DND-41 (cell line): Measurements from ENCODE around the gene AP2S1.
"Not testable (repeated sequence)": the region's sequence is repeated elsewhere in the genome, so short reads cannot be mapped to it uniquely, and the experiment has no call there.

Source experiments
- ATAC-seq: fragments of 200-7000 bp; cut with Tn5 transposase; 3 replicates; pipeline ENCODE4 v1.9.1; 2021; ENCODE audit warnings: low read depth; ENCODE audit not compliant: insufficient read depth
- DNase-seq: peaks from one replicate; pipeline ENCODE4 v3.0.0-alpha.2; 2020
- H2AFZ ChIP-seq: 2 replicates; pipeline ENCODE4 v1.6.0; 2012; ENCODE audit warnings: low read depth, low read length
- H3K27ac ChIP-seq: 2 replicates; pipeline ENCODE4 v1.5.1; 2012; ENCODE audit warnings: low read length, inconsistent platforms
- H3K27me3 ChIP-seq: fragments of 200-600 bp; sonication (generic); 2 replicates; pipeline ENCODE4 v1.6.0; 2012; ENCODE audit warnings: low read length, mild to moderate bottlenecking, inconsistent platforms; ENCODE audit not compliant: insufficient read depth, poor library complexity
- H3K36me3 ChIP-seq: 2 replicates; pipeline ENCODE4 v1.5.1; 2012; ENCODE audit warnings: low read length, inconsistent platforms; ENCODE audit not compliant: insufficient read depth
- H3K4me1 ChIP-seq: 2 replicates; pipeline ENCODE4 v1.5.1; 2012; ENCODE audit warnings: mild to moderate bottlenecking, low read length; ENCODE audit not compliant: insufficient read depth
- H3K4me2 ChIP-seq: 2 replicates; pipeline ENCODE4 v1.6.0; 2012; ENCODE audit warnings: mild to moderate bottlenecking, moderate library complexity, low read length, inconsistent platforms; ENCODE audit not compliant: insufficient read depth
- H3K4me3 ChIP-seq, 2 experiments: fragments of 200-600 bp in 1 of 2; shearing (Covaris generic) in 1 of 2; 2 replicates each; pipeline ENCODE4 v1.5.1; 2012 to 2016; ENCODE audit warnings: inconsistent platforms in 2 of 2, low read length in 2 of 2, mild to moderate bottlenecking in 2 of 2, low read depth in 1 of 2, moderate library complexity in 1 of 2
- H3K79me2 ChIP-seq: 2 replicates; pipeline ENCODE4 v1.6.0; 2012; ENCODE audit warnings: low read length, inconsistent platforms; ENCODE audit not compliant: insufficient read depth
- H3K9ac ChIP-seq: 2 replicates; pipeline ENCODE4 v1.6.0; 2012; ENCODE audit warnings: low read depth, mild to moderate bottlenecking, inconsistent platforms, low read length, moderate library complexity
- H3K9me3 ChIP-seq: 2 replicates; pipeline ENCODE4 v1.5.1; 2012; ENCODE audit warnings: low read length, moderate library complexity, mild to moderate bottlenecking, inconsistent platforms; ENCODE audit not compliant: insufficient read depth, severe bottlenecking
- H4K20me1 ChIP-seq: 2 replicates; pipeline ENCODE4 v1.6.0; 2012; ENCODE audit warnings: low read length; ENCODE audit not compliant: insufficient read depth
- EZH2 ChIP-seq: IDR thresholded peaks from 3 replicates; pipeline ENCODE4 v1.6.1; 2012; ENCODE audit warnings: borderline replicate concordance, low read depth, mild to moderate bottlenecking, moderate library complexity, low read length, inconsistent platforms; ENCODE audit not compliant: severe bottlenecking
- TF ChIP-seq, protein P1 (sequence below): IDR thresholded peaks from 2 replicates; pipeline ENCODE4 v1.5.1; 2012; ENCODE audit warnings: borderline replicate concordance, low read length, moderate library complexity, mild to moderate bottlenecking; ENCODE audit not compliant: poor library complexity, severe bottlenecking; ENCODE audit errors: extremely low read depth

Gene AP2S1

DNA sequence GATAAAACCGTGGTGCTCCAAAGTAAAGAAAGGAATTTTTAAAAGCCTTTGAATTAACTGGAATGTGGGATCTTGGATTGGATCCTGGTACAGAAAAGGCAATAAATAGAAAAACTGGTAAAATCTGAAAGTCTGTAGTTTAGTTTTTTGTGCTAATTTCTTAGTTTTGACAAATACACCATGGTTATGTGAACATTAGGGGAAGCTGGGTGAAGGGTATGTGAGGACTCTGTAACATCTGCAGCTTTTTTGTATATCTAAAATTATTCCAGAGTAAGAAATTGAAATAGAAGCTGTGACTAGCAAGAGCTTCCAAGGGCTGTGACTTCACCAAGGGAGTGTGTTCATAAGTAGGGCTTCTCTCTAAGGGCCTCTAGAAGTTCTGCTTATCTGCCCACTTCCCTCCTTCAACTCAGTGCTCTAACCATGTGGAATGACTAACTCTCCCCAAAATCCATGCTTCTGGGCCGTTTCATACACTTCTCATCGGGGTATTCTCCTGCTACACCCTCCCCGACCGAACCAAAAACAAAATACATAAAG is 36.7 kb upstream of the AP2S1 start:
- H3K9ac ChIP-seq = no peak overlapping the region
- no peak for ATAC-seq
- no peak overlapping the region for H3K4me2 ChIP-seq
- H3K27ac ChIP-seq = no peak overlapping the region
- no peak overlapping the region for H2AFZ ChIP-seq
- peaks cover 96% of the 10 kb centered on the region for H3K79me2 ChIP-seq
- TF ChIP-seq, protein P1, sequence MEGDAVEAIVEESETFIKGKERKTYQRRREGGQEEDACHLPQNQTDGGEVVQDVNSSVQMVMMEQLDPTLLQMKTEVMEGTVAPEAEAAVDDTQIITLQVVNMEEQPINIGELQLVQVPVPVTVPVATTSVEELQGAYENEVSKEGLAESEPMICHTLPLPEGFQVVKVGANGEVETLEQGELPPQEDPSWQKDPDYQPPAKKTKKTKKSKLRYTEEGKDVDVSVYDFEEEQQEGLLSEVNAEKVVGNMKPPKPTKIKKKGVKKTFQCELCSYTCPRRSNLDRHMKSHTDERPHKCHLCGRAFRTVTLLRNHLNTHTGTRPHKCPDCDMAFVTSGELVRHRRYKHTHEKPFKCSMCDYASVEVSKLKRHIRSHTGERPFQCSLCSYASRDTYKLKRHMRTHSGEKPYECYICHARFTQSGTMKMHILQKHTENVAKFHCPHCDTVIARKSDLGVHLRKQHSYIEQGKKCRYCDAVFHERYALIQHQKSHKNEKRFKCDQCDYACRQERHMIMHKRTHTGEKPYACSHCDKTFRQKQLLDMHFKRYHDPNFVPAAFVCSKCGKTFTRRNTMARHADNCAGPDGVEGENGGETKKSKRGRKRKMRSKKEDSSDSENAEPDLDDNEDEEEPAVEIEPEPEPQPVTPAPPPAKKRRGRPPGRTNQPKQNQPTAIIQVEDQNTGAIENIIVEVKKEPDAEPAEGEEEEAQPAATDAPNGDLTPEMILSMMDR = no peak
- TF ChIP-seq EZH2 = no peak
- H4K20me1 ChIP-seq = peaks cover 49% of the 10 kb centered on the region
- no peak overlapping the region for H3K4me3 ChIP-seq
- H3K4me1 ChIP-seq = no peaks in the 10 kb centered on the region
- no peaks in the 10 kb centered on the region for H3K27me3 ChIP-seq
- H3K9me3 ChIP-seq = no peaks in the 10 kb centered on the region
- no peak for DNase-seq
- no peaks in the 10 kb centered on the region for H3K36me3 ChIP-seq

- no peak overlapping the region for H3K4me3 ChIP-seq
- no peaks in the 10 kb centered on the region for H3K9me3 ChIP-seq
- H3K79me2 ChIP-seq = peaks cover 96% of the 10 kb centered on the region
- H3K9ac ChIP-seq = no peak overlapping the region
- peaks cover 51% of the 10 kb centered on the region for H4K20me1 ChIP-seq
- DNase-seq = no peak
- H3K36me3 ChIP-seq = no peaks in the 10 kb centered on the region
- H3K27me3 ChIP-seq = no peaks in the 10 kb centered on the region
- H3K4me2 ChIP-seq = no peak overlapping the region
- H3K4me1 ChIP-seq = no peaks in the 10 kb centered on the region
- H2AFZ ChIP-seq = no peak overlapping the region
- no peak overlapping the region for H3K27ac ChIP-seq
- TF ChIP-seq, protein P1 = no peak
- no peak for ATAC-seq
Measured at GRCh38 chr19:46886546-46887239, 36.0 kb upstream of the AP2S1 start.

DNA sequence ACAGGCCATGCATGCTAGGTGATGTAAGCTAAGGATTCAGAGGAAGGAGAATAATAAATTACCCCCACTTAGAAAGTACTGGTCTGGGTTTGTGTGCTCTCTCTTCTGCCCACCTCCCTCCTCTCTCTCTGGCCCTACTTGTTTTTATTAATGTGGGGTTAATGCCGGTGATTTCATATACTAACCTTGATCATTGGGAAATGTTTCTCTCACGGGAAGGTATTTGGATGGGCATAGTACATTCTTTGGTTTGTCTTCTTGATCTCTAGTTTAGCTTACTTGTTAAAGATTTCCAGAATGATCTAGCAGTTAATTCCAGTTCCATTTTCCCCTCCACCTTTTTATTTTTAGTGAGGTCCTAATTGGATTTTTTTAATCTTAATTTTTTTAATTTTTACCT is 34.8 kb upstream of the AP2S1 start:
- no peak for TF ChIP-seq EZH2
- Histone ChIP-seq H3K4me1 (no peaks in the 10 kb centered on the region), H3K9me3 (no peaks in the 10 kb centered on the region), H3K9ac (no peak overlapping the region), H3K4me2 (no peak overlapping the region), H3K79me2 (peaks cover 92% of the 10 kb centered on the region), H3K27ac (no peak overlapping the region), H3K27me3 (no peaks in the 10 kb centered on the region), H2AFZ (no peak overlapping the region), H3K36me3 (0 out of 2 replicates have a peak, but pooled peaks cover 2% of the 10 kb centered on the region), H3K4me3 (no peak overlapping the region), H4K20me1 (peaks cover 47% of the 10 kb centered on the region)
- no peak for DNase-seq
- ATAC-seq = no peak

GRCh38 chr19:46882751-46883150 is 32.1 kb upstream of the AP2S1 start:
- not testable (repeated sequence) for H3K4me3 ChIP-seq, H3K36me3 ChIP-seq, H3K4me1 ChIP-seq, H3K9ac ChIP-seq, H3K27me3 ChIP-seq, H3K9me3 ChIP-seq, DNase-seq, H3K27ac ChIP-seq, ATAC-seq, H2AFZ ChIP-seq, H3K4me2 ChIP-seq
- Histone ChIP-seq H3K79me2 (peaks cover 94% of the 10 kb centered on the region), H4K20me1 (peaks cover 35% of the 10 kb centered on the region; the same call in 1 of the 2 replicates)
